Epithelial cell of esophagus (primary cell): ENCODE results near the gene NEUROG3.

Experiments used
- DNase-seq: peaks from one replicate; pipeline ENCODE4 v3.0.0; 2010; ENCODE audit warnings: low read depth
- H3K4me3 ChIP-seq: 2 replicates; pipeline ENCODE4 v1.5.1; 2011; ENCODE audit warnings: mild to moderate bottlenecking, low read length, control low read depth
- CTCF ChIP-seq: IDR thresholded peaks from 2 replicates; pipeline ENCODE4 v1.5.1; 2011; ENCODE audit warnings: low read depth, mild to moderate bottlenecking, low read length, control low read depth, inconsistent platforms; ENCODE audit not compliant: insufficient read depth; ENCODE audit errors: missing control alignments

The NEUROG3 gene

GRCh38 chr10:69578508-69578991, 5.3 kb upstream of the NEUROG3 start:
- no peak for DNase-seq
- H3K4me3 ChIP-seq = no peak overlapping the region
- TF ChIP-seq CTCF = no peak

- TF ChIP-seq CTCF = no peak
- no peak overlapping the region for H3K4me3 ChIP-seq
- peak; percentile 7 for DNase-seq
These were observed 4.3 kb upstream of the NEUROG3 start for GRCh38 chr10:69577268-69578232.

GRCh38 chr10:69576334-69577011, 3.3 kb upstream of the NEUROG3 start:
- TF ChIP-seq CTCF = no peak
- peak; percentile 16 for DNase-seq
- no peak overlapping the region for H3K4me3 ChIP-seq

- DNase-seq = no peak
- TF ChIP-seq CTCF = no peak
- no peak overlapping the region for H3K4me3 ChIP-seq
These were observed 2.0 kb upstream of the NEUROG3 start for GRCh38 chr10:69575164-69575722.

GRCh38 chr10:69574571-69574978, 1.4 kb upstream of the NEUROG3 start:
- no peak overlapping the region for H3K4me3 ChIP-seq
- no peak for TF ChIP-seq CTCF
- DNase-seq = no peak

GRCh38 chr10:69572159-69573055, 815 bp downstream of the NEUROG3 start:
- TF ChIP-seq CTCF = no peak
- DNase-seq = peak; percentile 19
- no peak overlapping the region for H3K4me3 ChIP-seq
